H1 (cell line): ENCODE results near the gene DPP10. TPM values are rescaled to one million over a fixed set of nuclear protein-coding genes. Genes with fewer than 3 reads are reported as not detected.

Experiments used
- CTCF ChIA-PET: fragments of 300-600 bp; sonication (Branson Sonifier 250); formaldehyde crosslinking; loops from one replicate; lab custom pipeline; 2021; ENCODE audit not compliant: partially characterized antibody; lab: Charles Lee
- POLR2A ChIA-PET: fragments of 300-600 bp; sonication (Branson Sonifier 250); formaldehyde crosslinking; loops from one replicate; lab custom pipeline; 2021; ENCODE audit warnings: inconsistent platforms; ENCODE audit not compliant: partially characterized antibody; lab: Charles Lee
- DNase-seq, 2 experiments: peaks; one replicate each; pipeline versions ENCODE4 v3.0.0 to v3.0.0-alpha.2; 2010 to 2022; ENCODE audit warnings: low spot score in 2 of 2, low read depth in 1 of 2, mixed read lengths in 1 of 2
- FAIRE-seq: peaks from 2 replicates; lab custom pipeline; 2011; peaks lifted over from hg19 to GRCh38; lab: Jason Lieb, UNC
- H2AFZ ChIP-seq: 2 replicates; pipeline ENCODE4 v1.8.1; 2012; ENCODE audit warnings: low read length, inconsistent platforms
- H2AK5ac ChIP-seq: 2 replicates; pipeline ENCODE4 v1.6.1; 2013; ENCODE audit warnings: low read depth, low read length
- H2BK120ac ChIP-seq: replicated peaks from 2 replicates; pipeline ENCODE3; 2013; ENCODE audit warnings: low read depth, low read length, inconsistent platforms
- H2BK12ac ChIP-seq: 2 replicates; pipeline ENCODE4 v1.6.1; 2013; ENCODE audit warnings: low read depth, low read length
- H2BK15ac ChIP-seq: 2 replicates; pipeline ENCODE4 v1.6.1; 2013; ENCODE audit warnings: low read length
- H2BK20ac ChIP-seq: 2 replicates; pipeline ENCODE4 v1.6.1; 2013; ENCODE audit warnings: low read length
- H2BK5ac ChIP-seq: 2 replicates; pipeline ENCODE4 v1.6.1; 2013; ENCODE audit warnings: low read depth, low read length
- H3K14ac ChIP-seq: 2 replicates; pipeline ENCODE4 v1.6.1; 2013; ENCODE audit warnings: inconsistent platforms; ENCODE audit not compliant: insufficient read length
- H3K18ac ChIP-seq: 2 replicates; pipeline ENCODE4 v1.6.1; 2013; ENCODE audit warnings: low read length; ENCODE audit errors: extremely low read depth
- H3K23ac ChIP-seq: 2 replicates; pipeline ENCODE4 v1.6.1; 2013; ENCODE audit warnings: inconsistent platforms; ENCODE audit not compliant: insufficient read length
- H3K23me2 ChIP-seq: 2 replicates; pipeline ENCODE4 v1.6.1; 2013; ENCODE audit warnings: low read depth, low read length
- H3K27ac ChIP-seq: 2 replicates; pipeline ENCODE4 v1.6.1; 2011; ENCODE audit warnings: low read depth, low read length, inconsistent platforms
- H3K27me3 ChIP-seq, 4 experiments: replicated peaks in 1 of 4; 1 replicate in 1 of 4; 2 replicates in 3 of 4; pipeline versions ENCODE4 v1.6.1 to v1.8.1; 2011 to 2013; ENCODE audit warnings: low read length in 3 of 4, mild to moderate bottlenecking in 3 of 4, inconsistent platforms in 2 of 4, mixed read lengths in 2 of 4, moderate library complexity in 1 of 4; ENCODE audit not compliant: control insufficient read depth in 3 of 4, insufficient read depth in 3 of 4; ENCODE audit errors: extremely low read depth in 1 of 4
- H3K36me3 ChIP-seq, 4 experiments: 2 replicates each; pipeline versions ENCODE4 v1.6.1 to v1.8.1; 2011 to 2013; ENCODE audit warnings: mild to moderate bottlenecking in 4 of 4, low read length in 3 of 4, moderate library complexity in 2 of 4, control low read depth in 1 of 4, inconsistent platforms in 1 of 4; ENCODE audit not compliant: insufficient read depth in 4 of 4, control insufficient read depth in 2 of 4
- H3K4ac ChIP-seq: replicated peaks from 2 replicates; pipeline ENCODE3; 2013; ENCODE audit warnings: low read length, low read depth, mixed read lengths, inconsistent platforms; ENCODE audit not compliant: insufficient read length
- H3K4me1 ChIP-seq, 4 experiments: replicated peaks in 1 of 4; 1 replicate in 1 of 4; 2 replicates in 3 of 4; pipeline versions ENCODE4 v1.6.1 to v1.8.1; 2011 to 2013; ENCODE audit warnings: low read length in 3 of 4, inconsistent platforms in 2 of 4, mixed read lengths in 1 of 4; ENCODE audit not compliant: insufficient read depth in 4 of 4, control insufficient read depth in 3 of 4
- H3K4me2 ChIP-seq, 2 experiments: 2 replicates each; pipeline versions ENCODE4 v1.6.1 to v1.8.1; 2011 to 2013; ENCODE audit warnings: low read depth in 2 of 2, low read length in 2 of 2, control low read depth in 1 of 2, inconsistent platforms in 1 of 2, mild to moderate bottlenecking in 1 of 2; ENCODE audit not compliant: insufficient read depth in 1 of 2
- H3K4me3 ChIP-seq, 4 experiments: fragments of 200-600, 300-600 bp in 1 of 4; sonication (generic), shearing (Covaris generic), sonication (Bioruptor Twin) in 1 of 4; 2 replicates each; pipeline versions ENCODE4 v1.5.1 to v1.8.1; 2011 to 2016; ENCODE audit warnings: low read length in 4 of 4, low read depth in 3 of 4, control low read depth in 2 of 4, inconsistent platforms in 2 of 4, mild to moderate bottlenecking in 2 of 4, mixed read lengths in 1 of 4, moderate library complexity in 1 of 4; ENCODE audit not compliant: insufficient read depth in 2 of 4; ENCODE audit errors: extremely low read depth in 1 of 4
- H3K56ac ChIP-seq: replicated peaks from 2 replicates; pipeline ENCODE3; 2013; ENCODE audit warnings: low read depth, mild to moderate bottlenecking, mixed read lengths, low read length, inconsistent platforms; ENCODE audit not compliant: insufficient read length
- H3K79me1 ChIP-seq: 2 replicates; pipeline ENCODE4 v1.6.1; 2013; ENCODE audit warnings: low read depth, low read length, control low read depth
- H3K79me2 ChIP-seq, 2 experiments: 2 replicates each; pipeline versions ENCODE4 v1.6.1 to v1.8.1; 2012 to 2013; ENCODE audit warnings: low read length in 2 of 2, mild to moderate bottlenecking in 2 of 2, inconsistent platforms in 1 of 2; ENCODE audit not compliant: insufficient read depth in 2 of 2, control insufficient read depth in 1 of 2
- H3K9ac ChIP-seq, 4 experiments: replicated peaks in 1 of 4; 1 replicate in 1 of 4; 2 replicates in 3 of 4; pipeline versions ENCODE4 v1.6.1 to v1.8.1; 2011 to 2013; ENCODE audit warnings: low read depth in 3 of 4, low read length in 3 of 4, control low read depth in 2 of 4, mild to moderate bottlenecking in 2 of 4, moderate library complexity in 2 of 4, inconsistent platforms in 1 of 4; ENCODE audit errors: extremely low read depth in 1 of 4
- H3K9me3 ChIP-seq, 2 experiments: 2 replicates each; pipeline versions ENCODE4 v1.6.1 to v1.8.1; 2012 to 2013; ENCODE audit warnings: mild to moderate bottlenecking in 2 of 2, moderate library complexity in 2 of 2, control low read depth in 1 of 2, inconsistent platforms in 1 of 2, low read depth in 1 of 2, low read length in 1 of 2, mixed read lengths in 1 of 2; ENCODE audit not compliant: insufficient read depth in 2 of 2
- H4K20me1 ChIP-seq, 2 experiments: replicated peaks in 1 of 2; 2 replicates each; pipeline versions ENCODE3 to v1.8.1; 2011 to 2013; ENCODE audit warnings: inconsistent platforms in 2 of 2, low read length in 2 of 2, mild to moderate bottlenecking in 1 of 2; ENCODE audit not compliant: insufficient read depth in 2 of 2, control insufficient read depth in 1 of 2
- H4K5ac ChIP-seq: 2 replicates; pipeline ENCODE4 v1.6.1; 2013; ENCODE audit warnings: low read length, low read depth, mixed read lengths, inconsistent platforms; ENCODE audit not compliant: insufficient read length
- H4K8ac ChIP-seq: 2 replicates; pipeline ENCODE4 v1.8.0; 2013; ENCODE audit warnings: mild to moderate bottlenecking, moderate library complexity, low read length, inconsistent platforms; ENCODE audit not compliant: insufficient read depth; ENCODE audit errors: extremely low read depth
- H4K91ac ChIP-seq: replicated peaks from 2 replicates; pipeline ENCODE3; 2013; ENCODE audit warnings: low read length, mixed read lengths, inconsistent platforms; ENCODE audit not compliant: insufficient read length
- ASH2L ChIP-seq: fragments of 200-600, 300-600 bp; sonication (generic); IDR thresholded peaks from one replicate; pipeline ENCODE4 v1.7.1; 2017; ENCODE audit warnings: low read length
- ATF3 ChIP-seq: IDR thresholded peaks from 2 replicates; pipeline ENCODE4 v1.6.1; 2011; ENCODE audit warnings: low read depth, mild to moderate bottlenecking, low read length; ENCODE audit not compliant: insufficient read depth
- BACH1 ChIP-seq: IDR thresholded peaks from 2 replicates; pipeline ENCODE4 v1.6.1; 2012; ENCODE audit warnings: low read length, improper control_type of control experiment
- CHD1 ChIP-seq: IDR thresholded peaks from 2 replicates; pipeline ENCODE4 v1.6.1; 2012; ENCODE audit warnings: low read depth, low read length, improper control_type of control experiment
- JUN ChIP-seq: IDR thresholded peaks from 2 replicates; pipeline ENCODE4 v1.6.1; 2011; ENCODE audit warnings: low read depth, mild to moderate bottlenecking, improper control_type of control experiment, low read length
- RBBP5 ChIP-seq: IDR thresholded peaks from 2 replicates; pipeline ENCODE4 v1.7.1; 2012; ENCODE audit warnings: low read depth, mild to moderate bottlenecking, inconsistent platforms, low read length, moderate library complexity, borderline replicate concordance
- SAP30 ChIP-seq: fragments of 300-600 bp; sonication (generic); IDR thresholded peaks from 2 replicates; pipeline ENCODE4 v1.7.1; 2012; ENCODE audit warnings: low read length, moderate library complexity, mild to moderate bottlenecking, inconsistent platforms; ENCODE audit not compliant: insufficient read depth, insufficient replicate concordance
- TAF1 ChIP-seq: IDR thresholded peaks from 2 replicates; pipeline ENCODE4 v1.6.1; 2011; ENCODE audit warnings: mild to moderate bottlenecking, low read depth, low read length
- TBP ChIP-seq: IDR thresholded peaks from 2 replicates; pipeline ENCODE4 v1.6.1; 2011; ENCODE audit warnings: low read depth, low read length, improper control_type of control experiment
- WGBS, 2 experiments: shearing (Covaris generic) in 1 of 2; methylation state at CpG; one replicate each; pipeline versions ENCODE4 v1.1.6 to v1.1.7; 2013 to 2015; ENCODE audit warnings: low lambda C conversion rate in 2 of 2, mixed read lengths in 2 of 2, inconsistent platforms in 1 of 2, low coverage in 1 of 2, missing lambda C conversion rate in 1 of 2; ENCODE audit not compliant: insufficient replicate concordance in 2 of 2, insufficient coverage in 1 of 2, insufficient read length in 1 of 2; ENCODE audit errors: extremely low coverage in 1 of 2, missing lambda C conversion rate in 1 of 2; 5-methylcytosine and 5-hydroxymethylcytosine counted together
- polyA plus RNA-seq, 7 experiments: library from polyadenylated mRNA; depleted of rRNA in 3 of 7; stranded (reverse) in 5 of 7; unstranded in 2 of 7; fragments of >200 nt in 5 of 7; fragments of 200-250 nt in 2 of 7; gene quantifications; 1 replicate in 5 of 7; 2 replicates in 1 of 7; 4 replicates in 1 of 7; pipeline versions ENCODE4 v1.2.1 to v1.2.3, GENCODE V29; 2011 to 2013; ENCODE audit warnings: missing spikeins in 2 of 7, mixed read lengths in 2 of 7
- total RNA-seq: library from RNA; stranded (reverse); fragmentation: NEBNext Ultra II Directional; extraction: Animal tissue kit (Norgen Biotek cat#: 25700); gene quantifications from 2 replicates; pipeline ENCODE4 v1.2.1, GENCODE V29; 2021
- TF ChIP-seq, protein P1 (sequence below): IDR thresholded peaks from 2 replicates; pipeline ENCODE4 v1.6.1; 2012; ENCODE audit warnings: inconsistent platforms

The DPP10 gene
- total and polyA plus RNA-seq, 2 of the 8 experiments (the other 6 are each of a cell fraction or from before 2014, with no cell fraction given), result 3.3 to 7.2 TPM

DNA sequence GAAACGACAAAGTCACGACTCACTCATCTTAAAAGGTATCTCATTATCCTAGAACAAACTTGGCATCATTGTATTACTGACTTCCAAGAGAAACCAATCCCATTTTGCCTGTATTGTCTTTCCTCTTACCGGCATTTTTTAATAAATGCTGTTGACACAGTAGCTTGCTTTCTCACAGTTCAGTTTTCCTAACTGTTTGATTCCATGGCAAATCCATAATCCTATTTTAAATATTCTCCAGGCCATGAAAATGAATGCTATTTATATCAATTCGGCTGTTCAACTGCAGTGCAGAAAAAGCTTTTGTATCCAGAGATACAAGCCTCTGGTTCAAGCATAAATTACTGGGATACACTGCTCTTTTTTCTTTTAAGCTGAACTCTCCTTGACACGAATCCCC, 1241.9 kb downstream of the DPP10 start:
- H2BK12ac ChIP-seq, result no peak overlapping the region
- no peak overlapping the region for H4K5ac ChIP-seq
- H2BK20ac ChIP-seq, result no peak overlapping the region
- no peak overlapping the region for H3K4me2 ChIP-seq
- H3K18ac ChIP-seq, result no peak overlapping the region
- no peak overlapping the region for H2AFZ ChIP-seq
- no peak overlapping the region for H2BK5ac ChIP-seq
- no peak overlapping the region for H3K56ac ChIP-seq
- H3K14ac ChIP-seq, result no peak overlapping the region
- no peak overlapping the region for H2AK5ac ChIP-seq
- no peaks in the 10 kb centered on the region; a peak in 1 of 8 replicates for H3K36me3 ChIP-seq
- no peaks in the 10 kb centered on the region for H3K27me3 ChIP-seq
- H4K91ac ChIP-seq, result no peak overlapping the region
- H3K23me2 ChIP-seq, result no peaks in the 10 kb centered on the region
- 0 out of 4 replicates have a peak, but pooled peaks cover 0 to under 1% of the 10 kb centered on the region in 2 experiments for H3K9me3 ChIP-seq
- H3K79me2 ChIP-seq, result no peaks in the 10 kb centered on the region
- H3K9ac ChIP-seq, result no peak overlapping the region
- ChIA-PET CTCF (interaction anchor here (0.7 to 1.2 kb wide), 3 partner anchors 10 to 54 kb away, joined by 3 read pairs; no protein-coding TSS in a partner anchor), POLR2A (no interaction called here)
- H3K4me3 ChIP-seq, result no peak overlapping the region
- no peak overlapping the region for H2BK15ac ChIP-seq
- TF ChIP-seq ATF3 (no peak), RBBP5 (no peak), ASH2L (no peak), CHD1 (no peak), SAP30 (no peak), JUN (no peak), TAF1 (no peak), BACH1 (no peak), TBP (no peak)
- TF ChIP-seq, protein P1, sequence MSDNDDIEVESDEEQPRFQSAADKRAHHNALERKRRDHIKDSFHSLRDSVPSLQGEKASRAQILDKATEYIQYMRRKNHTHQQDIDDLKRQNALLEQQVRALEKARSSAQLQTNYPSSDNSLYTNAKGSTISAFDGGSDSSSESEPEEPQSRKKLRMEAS, result no peak
- H2BK120ac ChIP-seq, result no peak overlapping the region
- no peak overlapping the region for H4K8ac ChIP-seq
- no peaks in the 10 kb centered on the region for H3K79me1 ChIP-seq
- no peak for FAIRE-seq
- no peak overlapping the region for H3K4ac ChIP-seq
- DNase-seq, result no peak
- no peak overlapping the region for H3K27ac ChIP-seq
- H3K23ac ChIP-seq, result no peak overlapping the region
- WGBS, 2 experiments, result 91% methylated on average over 5 of the region's 5 CpGs; no CpG with 5 or more reads in 1 of the 2 experiments
- H3K4me1 ChIP-seq, result no peaks in the 10 kb centered on the region
- no peaks in the 10 kb centered on the region for H4K20me1 ChIP-seq
